Measurements from ENCODE around the gene MTG2. TPM values are rescaled to one million over a fixed set of nuclear protein-coding genes. Genes with fewer than 3 reads are reported as not detected.

Gene MTG2
- total and polyA plus RNA-seq, 4 donors: 13.0 to 28.0 (median 24.4) TPM

DNA sequence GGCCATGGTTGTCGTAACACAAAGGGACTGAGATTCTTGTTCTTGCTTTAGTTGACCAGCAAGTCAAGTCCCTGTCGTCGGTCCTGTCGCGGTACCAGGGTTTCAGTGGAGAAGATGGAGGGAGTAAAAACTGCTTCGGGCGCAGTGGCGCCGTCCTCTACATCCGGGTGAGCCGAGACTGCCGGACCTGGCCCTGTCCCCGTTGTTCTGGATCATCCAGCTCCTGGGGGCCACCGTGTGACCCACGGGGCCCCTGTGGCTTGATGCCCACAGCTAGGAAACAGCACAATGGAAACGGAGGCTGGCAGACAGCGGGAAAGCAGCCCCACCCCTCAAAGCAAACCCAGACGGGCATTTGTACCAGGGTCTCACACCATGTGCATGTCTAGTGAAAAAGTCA lies 15.0 kb downstream of the MTG2 start:
- Histone ChIP-seq H3K9me3 (ENCODE audit: control insufficient read depth in 4 of 4, low read length in 3 of 4) (no peaks in the 10 kb centered on the region), H3K4me3 (ENCODE audit: low read depth in 1 of 3, low read length in 3 of 3) (no peak overlapping the region), H3K27me3 (ENCODE audit: control insufficient read depth in 4 of 4, insufficient read depth in 4 of 4, low read length in 3 of 4) (no peaks in the 10 kb centered on the region), H3K4me1 (ENCODE audit: control insufficient read depth in 4 of 4, insufficient read depth in 4 of 4, low read length in 3 of 4) (peaks cover 0 to 7% (median 3%) of the 10 kb centered on the region in 4 donors), H3K9ac (ENCODE audit: low read depth in 1 of 2, low read length in 2 of 2) (no peak overlapping the region), H3K36me3 (ENCODE audit: control insufficient read depth in 4 of 4, insufficient read depth in 3 of 4, low read depth in 1 of 4, low read length in 3 of 4) (peaks cover 18 to 55% (median 35%) of the 10 kb centered on the region in 4 donors), H3K27ac (ENCODE audit: low read depth in 1 of 2, low read length in 2 of 2) (no peak overlapping the region)
- DNase-seq (ENCODE audit: low spot score): no peak
- WGBS: 96% methylated on average over 18 of the region's 18 CpGs
- TF ChIP-seq, protein P1, sequence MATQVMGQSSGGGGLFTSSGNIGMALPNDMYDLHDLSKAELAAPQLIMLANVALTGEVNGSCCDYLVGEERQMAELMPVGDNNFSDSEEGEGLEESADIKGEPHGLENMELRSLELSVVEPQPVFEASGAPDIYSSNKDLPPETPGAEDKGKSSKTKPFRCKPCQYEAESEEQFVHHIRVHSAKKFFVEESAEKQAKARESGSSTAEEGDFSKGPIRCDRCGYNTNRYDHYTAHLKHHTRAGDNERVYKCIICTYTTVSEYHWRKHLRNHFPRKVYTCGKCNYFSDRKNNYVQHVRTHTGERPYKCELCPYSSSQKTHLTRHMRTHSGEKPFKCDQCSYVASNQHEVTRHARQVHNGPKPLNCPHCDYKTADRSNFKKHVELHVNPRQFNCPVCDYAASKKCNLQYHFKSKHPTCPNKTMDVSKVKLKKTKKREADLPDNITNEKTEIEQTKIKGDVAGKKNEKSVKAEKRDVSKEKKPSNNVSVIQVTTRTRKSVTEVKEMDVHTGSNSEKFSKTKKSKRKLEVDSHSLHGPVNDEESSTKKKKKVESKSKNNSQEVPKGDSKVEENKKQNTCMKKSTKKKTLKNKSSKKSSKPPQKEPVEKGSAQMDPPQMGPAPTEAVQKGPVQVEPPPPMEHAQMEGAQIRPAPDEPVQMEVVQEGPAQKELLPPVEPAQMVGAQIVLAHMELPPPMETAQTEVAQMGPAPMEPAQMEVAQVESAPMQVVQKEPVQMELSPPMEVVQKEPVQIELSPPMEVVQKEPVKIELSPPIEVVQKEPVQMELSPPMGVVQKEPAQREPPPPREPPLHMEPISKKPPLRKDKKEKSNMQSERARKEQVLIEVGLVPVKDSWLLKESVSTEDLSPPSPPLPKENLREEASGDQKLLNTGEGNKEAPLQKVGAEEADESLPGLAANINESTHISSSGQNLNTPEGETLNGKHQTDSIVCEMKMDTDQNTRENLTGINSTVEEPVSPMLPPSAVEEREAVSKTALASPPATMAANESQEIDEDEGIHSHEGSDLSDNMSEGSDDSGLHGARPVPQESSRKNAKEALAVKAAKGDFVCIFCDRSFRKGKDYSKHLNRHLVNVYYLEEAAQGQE (IDR thresholded peaks at IDR 0.05): no peak
- TF ChIP-seq YY1 (IDR thresholded peaks at IDR 0.05) (no peak), JUND (IDR thresholded peaks at IDR 0.05) (no peak), SP1 (IDR thresholded peaks at IDR 0.05) (no peak), HNF4A (conservative IDR thresholded peaks at IDR 0.05) (no peak)

DNA sequence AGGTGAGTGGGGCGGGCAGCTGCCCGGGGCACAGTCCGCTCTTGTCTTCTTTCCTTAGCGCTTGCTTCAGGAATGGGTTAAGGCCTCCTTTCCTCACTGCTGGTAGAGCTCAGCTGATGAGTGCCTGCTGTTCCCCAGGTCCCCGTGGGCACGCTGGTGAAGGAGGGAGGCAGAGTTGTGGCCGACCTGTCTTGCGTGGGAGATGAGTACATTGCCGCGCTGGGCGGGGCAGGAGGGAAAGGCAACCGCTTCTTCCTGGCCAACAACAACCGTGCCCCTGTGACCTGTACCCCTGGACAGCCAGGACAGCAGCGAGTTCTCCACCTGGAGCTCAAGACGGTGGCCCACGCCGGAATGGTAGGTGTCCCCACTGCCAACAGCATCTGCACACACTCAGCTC lies 15.7 kb downstream of the MTG2 start:
- TF ChIP-seq NR2F2 (IDR thresholded peaks at IDR 0.05): no peak
- 97% methylated on average over 17 of the region's 17 CpGs for WGBS
- H3K4me3 ChIP-seq (ENCODE audit: low read depth in 1 of 3, low read length in 3 of 3): no peak overlapping the region

DNA sequence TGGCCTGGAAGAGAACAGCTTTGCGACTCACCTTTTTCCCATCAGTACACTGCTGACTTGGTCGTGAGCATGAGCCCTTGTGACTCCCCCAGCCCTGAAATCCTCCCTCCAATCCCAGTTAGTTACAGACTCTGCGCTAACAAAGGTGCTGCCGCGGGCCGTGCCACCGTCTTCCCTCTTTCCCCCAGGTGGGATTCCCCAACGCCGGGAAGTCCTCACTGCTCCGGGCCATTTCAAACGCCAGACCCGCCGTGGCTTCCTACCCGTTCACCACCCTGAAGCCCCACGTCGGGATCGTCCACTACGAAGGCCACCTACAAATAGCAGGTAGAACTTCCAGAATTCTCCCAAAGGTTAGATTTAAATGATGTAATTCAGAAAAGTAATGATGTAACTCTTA lies 16.1 kb downstream of the MTG2 start:
- no peaks in the 10 kb centered on the region for H3K4me1 ChIP-seq (ENCODE audit: control insufficient read depth in 4 of 4, insufficient read depth in 4 of 4, low read length in 3 of 4)
- no peak overlapping the region for H3K4me3 ChIP-seq (ENCODE audit: low read depth in 1 of 3, low read length in 3 of 3)
- H3K9ac ChIP-seq (ENCODE audit: low read depth in 1 of 2, low read length in 2 of 2): no peak overlapping the region
- no peak overlapping the region for H3K27ac ChIP-seq (ENCODE audit: low read depth in 1 of 2, low read length in 2 of 2)
- H3K27me3 ChIP-seq (ENCODE audit: control insufficient read depth in 4 of 4, insufficient read depth in 4 of 4, low read length in 3 of 4): no peaks in the 10 kb centered on the region
- H3K36me3 ChIP-seq (ENCODE audit: control insufficient read depth in 4 of 4, insufficient read depth in 3 of 4, low read depth in 1 of 4, low read length in 3 of 4): peaks cover 18 to 58% (median 37%) of the 10 kb centered on the region in 4 donors
- no peak for DNase-seq (ENCODE audit: low spot score)
- WGBS: 99% methylated on average over 18 of the region's 18 CpGs
- H3K9me3 ChIP-seq (ENCODE audit: control insufficient read depth in 4 of 4, low read length in 3 of 4): no peaks in the 10 kb centered on the region
- no peak for TF ChIP-seq EGR1 (IDR thresholded peaks at IDR 0.05; ENCODE audit: low read depth in 2 of 2)
- TF ChIP-seq JUND (IDR thresholded peaks at IDR 0.05): no peak
- no peak for TF ChIP-seq FOXA1 (IDR thresholded peaks at IDR 0.05)
- TF ChIP-seq, protein P2, sequence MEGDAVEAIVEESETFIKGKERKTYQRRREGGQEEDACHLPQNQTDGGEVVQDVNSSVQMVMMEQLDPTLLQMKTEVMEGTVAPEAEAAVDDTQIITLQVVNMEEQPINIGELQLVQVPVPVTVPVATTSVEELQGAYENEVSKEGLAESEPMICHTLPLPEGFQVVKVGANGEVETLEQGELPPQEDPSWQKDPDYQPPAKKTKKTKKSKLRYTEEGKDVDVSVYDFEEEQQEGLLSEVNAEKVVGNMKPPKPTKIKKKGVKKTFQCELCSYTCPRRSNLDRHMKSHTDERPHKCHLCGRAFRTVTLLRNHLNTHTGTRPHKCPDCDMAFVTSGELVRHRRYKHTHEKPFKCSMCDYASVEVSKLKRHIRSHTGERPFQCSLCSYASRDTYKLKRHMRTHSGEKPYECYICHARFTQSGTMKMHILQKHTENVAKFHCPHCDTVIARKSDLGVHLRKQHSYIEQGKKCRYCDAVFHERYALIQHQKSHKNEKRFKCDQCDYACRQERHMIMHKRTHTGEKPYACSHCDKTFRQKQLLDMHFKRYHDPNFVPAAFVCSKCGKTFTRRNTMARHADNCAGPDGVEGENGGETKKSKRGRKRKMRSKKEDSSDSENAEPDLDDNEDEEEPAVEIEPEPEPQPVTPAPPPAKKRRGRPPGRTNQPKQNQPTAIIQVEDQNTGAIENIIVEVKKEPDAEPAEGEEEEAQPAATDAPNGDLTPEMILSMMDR (IDR thresholded peaks at IDR 0.05; ENCODE audit: low read depth, low read length, missing input control): no peak
- TF ChIP-seq YY1 (IDR thresholded peaks at IDR 0.05): no peak
- no peak for TF ChIP-seq FOXA2 (IDR thresholded peaks at IDR 0.05)
- TF ChIP-seq TAF1 (conservative IDR thresholded peaks at IDR 0.05): no peak
- TF ChIP-seq, protein P3, sequence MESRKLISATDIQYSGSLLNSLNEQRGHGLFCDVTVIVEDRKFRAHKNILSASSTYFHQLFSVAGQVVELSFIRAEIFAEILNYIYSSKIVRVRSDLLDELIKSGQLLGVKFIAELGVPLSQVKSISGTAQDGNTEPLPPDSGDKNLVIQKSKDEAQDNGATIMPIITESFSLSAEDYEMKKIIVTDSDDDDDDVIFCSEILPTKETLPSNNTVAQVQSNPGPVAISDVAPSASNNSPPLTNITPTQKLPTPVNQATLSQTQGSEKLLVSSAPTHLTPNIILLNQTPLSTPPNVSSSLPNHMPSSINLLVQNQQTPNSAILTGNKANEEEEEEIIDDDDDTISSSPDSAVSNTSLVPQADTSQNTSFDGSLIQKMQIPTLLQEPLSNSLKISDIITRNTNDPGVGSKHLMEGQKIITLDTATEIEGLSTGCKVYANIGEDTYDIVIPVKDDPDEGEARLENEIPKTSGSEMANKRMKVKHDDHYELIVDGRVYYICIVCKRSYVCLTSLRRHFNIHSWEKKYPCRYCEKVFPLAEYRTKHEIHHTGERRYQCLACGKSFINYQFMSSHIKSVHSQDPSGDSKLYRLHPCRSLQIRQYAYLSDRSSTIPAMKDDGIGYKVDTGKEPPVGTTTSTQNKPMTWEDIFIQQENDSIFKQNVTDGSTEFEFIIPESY (IDR thresholded peaks at IDR 0.05): no peak
- TF ChIP-seq, protein P4, sequence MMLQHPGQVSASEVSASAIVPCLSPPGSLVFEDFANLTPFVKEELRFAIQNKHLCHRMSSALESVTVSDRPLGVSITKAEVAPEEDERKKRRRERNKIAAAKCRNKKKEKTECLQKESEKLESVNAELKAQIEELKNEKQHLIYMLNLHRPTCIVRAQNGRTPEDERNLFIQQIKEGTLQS (IDR thresholded peaks at IDR 0.05): no peak
- TF ChIP-seq, protein P5, sequence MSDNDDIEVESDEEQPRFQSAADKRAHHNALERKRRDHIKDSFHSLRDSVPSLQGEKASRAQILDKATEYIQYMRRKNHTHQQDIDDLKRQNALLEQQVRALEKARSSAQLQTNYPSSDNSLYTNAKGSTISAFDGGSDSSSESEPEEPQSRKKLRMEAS (IDR thresholded peaks at IDR 0.05): no peak
- no peak for TF ChIP-seq SP1 (IDR thresholded peaks at IDR 0.05)
- no peak for TF ChIP-seq RXRA (IDR thresholded peaks at IDR 0.05)
- TF ChIP-seq GABPA (IDR thresholded peaks at IDR 0.05 in 1 of 2, conservative IDR thresholded peaks at IDR 0.05 in 1 of 2): no peak
- TF ChIP-seq, protein P1 (IDR thresholded peaks at IDR 0.05): no peak
- no peak for TF ChIP-seq HNF4G (IDR thresholded peaks at IDR 0.05)
- TF ChIP-seq HNF4A (conservative IDR thresholded peaks at IDR 0.05): no peak
- no peak for TF ChIP-seq NR2F2 (IDR thresholded peaks at IDR 0.05)

More for the DNA sequence above, 15.7 kb downstream of the MTG2 start:
- H3K9me3 ChIP-seq (ENCODE audit: control insufficient read depth in 4 of 4, low read length in 3 of 4): no peaks in the 10 kb centered on the region
- H3K27me3 ChIP-seq (ENCODE audit: control insufficient read depth in 4 of 4, insufficient read depth in 4 of 4, low read length in 3 of 4): no peaks in the 10 kb centered on the region
- no peak overlapping the region for H3K27ac ChIP-seq (ENCODE audit: low read depth in 1 of 2, low read length in 2 of 2)
- peaks cover 18 to 60% (median 37%) of the 10 kb centered on the region in 4 donors for H3K36me3 ChIP-seq (ENCODE audit: control insufficient read depth in 4 of 4, insufficient read depth in 3 of 4, low read depth in 1 of 4, low read length in 3 of 4)
- H3K4me1 ChIP-seq (ENCODE audit: control insufficient read depth in 4 of 4, insufficient read depth in 4 of 4, low read length in 3 of 4): peaks cover 0 to under 1% (median 0%) of the 10 kb centered on the region in 4 donors
- no peak overlapping the region for H3K9ac ChIP-seq (ENCODE audit: low read depth in 1 of 2, low read length in 2 of 2)
- no peak for DNase-seq (ENCODE audit: low spot score)

Data from liver (tissue), 9 donors.